Measurements from ENCODE around the gene OSBPL3. TPM values are rescaled to one million over a fixed set of nuclear protein-coding genes. Genes with fewer than 3 reads are reported as not detected.
"Not testable (repeated sequence)": the region's sequence is repeated elsewhere in the genome, so short reads cannot be mapped to it uniquely, and the experiment has no call there.

Gene OSBPL3
- total RNA-seq, 1 experiment from 2014 or later, result 36.8 TPM

DNA sequence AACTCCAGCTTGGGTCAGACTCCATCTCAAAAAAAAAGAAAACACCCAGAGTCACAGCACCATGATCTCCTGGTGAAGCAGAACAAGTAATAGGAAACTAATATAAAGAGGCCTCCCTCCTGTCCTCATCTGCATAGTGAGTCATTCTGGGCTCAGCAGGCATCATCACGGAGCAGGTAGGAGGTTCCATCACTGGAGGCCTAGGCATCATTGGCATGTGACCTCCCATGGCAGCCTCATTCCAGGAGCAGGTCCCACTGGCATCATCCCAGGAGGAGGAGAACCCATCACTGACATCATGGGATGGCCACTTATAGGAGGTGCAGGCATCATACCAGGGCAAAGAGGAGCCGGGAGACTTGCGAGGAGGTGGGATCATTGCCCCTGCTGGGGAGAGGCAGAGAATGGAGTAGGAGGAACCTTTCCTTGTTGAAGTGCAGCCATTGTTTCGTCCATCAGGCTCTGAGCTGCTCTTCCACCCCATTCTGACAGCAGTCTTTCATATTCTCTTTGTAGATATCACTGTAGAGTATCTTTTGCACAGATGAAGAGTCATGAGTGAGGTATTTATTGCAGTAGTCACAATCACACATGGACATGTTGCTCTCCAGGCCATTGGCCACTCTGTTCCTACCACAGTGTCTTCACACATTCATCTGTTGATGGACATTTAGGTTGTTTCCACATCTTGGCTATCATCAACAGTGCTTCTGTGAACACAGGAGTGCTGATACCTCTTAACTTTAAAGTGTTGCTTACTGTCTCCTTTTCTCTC, 73.8 kb downstream of the OSBPL3 start (continued):
- TF ChIP-seq, protein P1, sequence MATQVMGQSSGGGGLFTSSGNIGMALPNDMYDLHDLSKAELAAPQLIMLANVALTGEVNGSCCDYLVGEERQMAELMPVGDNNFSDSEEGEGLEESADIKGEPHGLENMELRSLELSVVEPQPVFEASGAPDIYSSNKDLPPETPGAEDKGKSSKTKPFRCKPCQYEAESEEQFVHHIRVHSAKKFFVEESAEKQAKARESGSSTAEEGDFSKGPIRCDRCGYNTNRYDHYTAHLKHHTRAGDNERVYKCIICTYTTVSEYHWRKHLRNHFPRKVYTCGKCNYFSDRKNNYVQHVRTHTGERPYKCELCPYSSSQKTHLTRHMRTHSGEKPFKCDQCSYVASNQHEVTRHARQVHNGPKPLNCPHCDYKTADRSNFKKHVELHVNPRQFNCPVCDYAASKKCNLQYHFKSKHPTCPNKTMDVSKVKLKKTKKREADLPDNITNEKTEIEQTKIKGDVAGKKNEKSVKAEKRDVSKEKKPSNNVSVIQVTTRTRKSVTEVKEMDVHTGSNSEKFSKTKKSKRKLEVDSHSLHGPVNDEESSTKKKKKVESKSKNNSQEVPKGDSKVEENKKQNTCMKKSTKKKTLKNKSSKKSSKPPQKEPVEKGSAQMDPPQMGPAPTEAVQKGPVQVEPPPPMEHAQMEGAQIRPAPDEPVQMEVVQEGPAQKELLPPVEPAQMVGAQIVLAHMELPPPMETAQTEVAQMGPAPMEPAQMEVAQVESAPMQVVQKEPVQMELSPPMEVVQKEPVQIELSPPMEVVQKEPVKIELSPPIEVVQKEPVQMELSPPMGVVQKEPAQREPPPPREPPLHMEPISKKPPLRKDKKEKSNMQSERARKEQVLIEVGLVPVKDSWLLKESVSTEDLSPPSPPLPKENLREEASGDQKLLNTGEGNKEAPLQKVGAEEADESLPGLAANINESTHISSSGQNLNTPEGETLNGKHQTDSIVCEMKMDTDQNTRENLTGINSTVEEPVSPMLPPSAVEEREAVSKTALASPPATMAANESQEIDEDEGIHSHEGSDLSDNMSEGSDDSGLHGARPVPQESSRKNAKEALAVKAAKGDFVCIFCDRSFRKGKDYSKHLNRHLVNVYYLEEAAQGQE (IDR thresholded peaks at IDR 0.05; ENCODE audit: low read depth), result no peak
- TF ChIP-seq EGR1 (IDR thresholded peaks at IDR 0.05; ENCODE audit: low read depth) (no peak), ELF1 (IDR thresholded peaks at IDR 0.05; ENCODE audit: borderline replicate concordance, low read depth) (no peak), ZNF274 (IDR thresholded peaks at IDR 0.05; ENCODE audit: low read depth, low read length) (no peak), ZFX (IDR thresholded peaks at IDR 0.05) (no peak)

GRCh38 chr7:24903992-24904391, 76.0 kb downstream of the OSBPL3 start:
- TF ChIP-seq JUND (IDR thresholded peaks at IDR 0.05) (peak; percentile 41), CBX3 (IDR thresholded peaks at IDR 0.05; ENCODE audit: low read depth) (peak; percentile 57; the same call in 1 of the 2 replicates), FOSL1 (IDR thresholded peaks at IDR 0.05; ENCODE audit: low read depth) (peak; percentile 42; the same call in 1 of the 2 replicates)
- H3K27ac ChIP-seq (ENCODE audit: low read depth, low read length); H4K20me1 ChIP-seq (ENCODE audit: insufficient read depth); BruUV-seq (replicated peaks); CTCF ChIA-PET; H3K36me3 ChIP-seq (ENCODE audit: control insufficient read depth in 1 of 2, insufficient read depth in 2 of 2, low read length in 2 of 2); POLR2A ChIA-PET; RAD21 ChIA-PET (ENCODE audit: low non-redundant PET in 1 of 2, low total read pairs in 2 of 2, uncharacterized antibody in 2 of 2, unreplicated experiment in 2 of 2); H3K4me3 ChIP-seq (replicated peaks in 1 of 2; ENCODE audit: low read depth in 1 of 2, low read length in 2 of 2); ATAC-seq; H2AFZ ChIP-seq (ENCODE audit: low read depth, low read length, poor library complexity, severe bottlenecking); intact Hi-C loops (cut with micrococcal nuclease); H3K9me3 ChIP-seq (ENCODE audit: control insufficient read depth in 1 of 2, insufficient read depth in 1 of 2, low read depth in 1 of 2, low read length in 2 of 2); H3K9me2 ChIP-seq (ENCODE audit: insufficient read depth); H3K27me3 ChIP-seq (ENCODE audit: insufficient read depth, low read length); DNase-seq (ENCODE audit: low read depth, low spot score): not testable (repeated sequence)
- Histone ChIP-seq H3K4me1 (ENCODE audit: control insufficient read depth in 1 of 2, insufficient read depth in 2 of 2, low read length in 2 of 2) (peaks cover 59 to 74% of the 10 kb centered on the region in 2 experiments), H3K4me2 (ENCODE audit: low read length) (peak overlapping the region; percentile 71), H3K79me2 (ENCODE audit: insufficient read depth, low read length) (peaks cover 98% of the 10 kb centered on the region), H3K9ac (ENCODE audit: low read length) (peak overlapping the region; percentile 16; the same call in 1 of the 2 replicates)

Measured in HCT116 (cell line).